GM12874 (cell line): ENCODE results near the gene CPOX.

Experiments used
- TF ChIP-seq, protein P1 (sequence below): IDR thresholded peaks from 2 replicates; pipeline ENCODE4 v1.5.1; 2011; ENCODE audit warnings: low read depth, mild to moderate bottlenecking, control low read depth, low read length, moderate library complexity; ENCODE audit not compliant: insufficient read depth

The CPOX gene

DNA sequence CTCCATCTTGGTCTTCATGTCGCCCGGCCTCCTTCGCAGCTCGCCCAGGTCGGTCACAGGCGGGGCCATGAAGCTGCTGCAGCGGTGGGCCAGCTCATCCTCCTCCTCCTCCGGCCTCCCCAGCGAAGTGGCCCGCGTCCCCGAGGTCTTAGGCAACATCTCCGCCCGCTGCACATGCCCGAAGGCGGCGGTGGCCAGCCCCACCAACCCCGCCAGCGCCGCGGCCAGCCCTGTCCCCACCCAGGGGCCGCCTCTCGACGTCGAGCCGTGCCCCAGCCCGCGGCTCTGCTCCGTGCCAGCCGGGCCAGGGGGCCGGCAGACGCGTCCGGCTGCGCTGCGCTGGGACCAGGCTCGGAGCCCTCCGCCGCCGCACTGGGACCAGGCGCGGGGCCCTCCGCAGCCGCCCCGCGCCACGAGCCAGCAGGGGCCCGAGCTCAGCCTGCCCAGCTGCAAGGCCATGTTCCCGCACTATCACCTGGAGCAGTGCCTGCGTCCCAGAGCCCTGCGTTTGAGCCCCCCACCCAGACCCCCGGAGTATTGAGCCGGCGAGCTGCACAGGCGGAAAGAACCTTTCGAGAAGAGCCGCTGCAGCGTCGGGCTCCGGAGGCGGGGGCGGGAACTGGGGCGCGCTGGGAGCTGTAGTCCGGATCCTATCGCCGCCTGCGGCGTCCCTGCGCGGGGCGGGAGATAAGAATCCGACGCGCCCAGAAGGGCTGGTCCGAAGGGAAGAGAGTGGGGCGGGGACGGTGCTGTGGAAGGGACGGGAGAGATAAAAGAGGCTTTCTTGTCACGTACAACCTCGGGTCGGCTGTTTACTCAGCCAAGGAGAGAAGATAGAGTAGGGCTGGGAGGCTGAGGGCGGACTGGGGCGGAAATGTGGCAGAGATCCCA, at the start of gene CPOX:
Gene CPOX, minus strand, starts transcription at position 566 of the 891 bp plus-strand sequence. Its CDS starts 107 bp downstream, at position 459.
- TF ChIP-seq, protein P1, sequence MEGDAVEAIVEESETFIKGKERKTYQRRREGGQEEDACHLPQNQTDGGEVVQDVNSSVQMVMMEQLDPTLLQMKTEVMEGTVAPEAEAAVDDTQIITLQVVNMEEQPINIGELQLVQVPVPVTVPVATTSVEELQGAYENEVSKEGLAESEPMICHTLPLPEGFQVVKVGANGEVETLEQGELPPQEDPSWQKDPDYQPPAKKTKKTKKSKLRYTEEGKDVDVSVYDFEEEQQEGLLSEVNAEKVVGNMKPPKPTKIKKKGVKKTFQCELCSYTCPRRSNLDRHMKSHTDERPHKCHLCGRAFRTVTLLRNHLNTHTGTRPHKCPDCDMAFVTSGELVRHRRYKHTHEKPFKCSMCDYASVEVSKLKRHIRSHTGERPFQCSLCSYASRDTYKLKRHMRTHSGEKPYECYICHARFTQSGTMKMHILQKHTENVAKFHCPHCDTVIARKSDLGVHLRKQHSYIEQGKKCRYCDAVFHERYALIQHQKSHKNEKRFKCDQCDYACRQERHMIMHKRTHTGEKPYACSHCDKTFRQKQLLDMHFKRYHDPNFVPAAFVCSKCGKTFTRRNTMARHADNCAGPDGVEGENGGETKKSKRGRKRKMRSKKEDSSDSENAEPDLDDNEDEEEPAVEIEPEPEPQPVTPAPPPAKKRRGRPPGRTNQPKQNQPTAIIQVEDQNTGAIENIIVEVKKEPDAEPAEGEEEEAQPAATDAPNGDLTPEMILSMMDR, result no peak

DNA sequence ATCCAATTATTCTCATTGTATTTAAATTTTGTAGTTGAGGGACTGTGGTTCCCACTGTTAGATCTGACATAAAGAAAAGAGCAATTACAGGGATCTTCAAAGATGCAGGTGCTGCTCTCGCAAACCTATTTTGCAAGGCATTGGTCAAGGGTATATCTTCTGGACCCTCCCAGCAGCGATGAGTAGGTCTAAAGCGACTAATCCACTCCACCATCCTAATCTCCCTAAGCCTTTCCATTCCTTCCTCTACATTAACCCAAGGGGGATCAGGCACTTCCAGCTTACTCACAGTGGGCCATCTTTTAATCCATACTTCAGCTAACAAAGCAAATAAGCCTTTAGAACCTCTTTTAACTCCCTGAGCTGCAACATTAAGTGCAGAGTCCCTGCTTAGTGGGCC, 37.0 kb upstream of the CPOX start:
- TF ChIP-seq, protein P1, result no peak

DNA sequence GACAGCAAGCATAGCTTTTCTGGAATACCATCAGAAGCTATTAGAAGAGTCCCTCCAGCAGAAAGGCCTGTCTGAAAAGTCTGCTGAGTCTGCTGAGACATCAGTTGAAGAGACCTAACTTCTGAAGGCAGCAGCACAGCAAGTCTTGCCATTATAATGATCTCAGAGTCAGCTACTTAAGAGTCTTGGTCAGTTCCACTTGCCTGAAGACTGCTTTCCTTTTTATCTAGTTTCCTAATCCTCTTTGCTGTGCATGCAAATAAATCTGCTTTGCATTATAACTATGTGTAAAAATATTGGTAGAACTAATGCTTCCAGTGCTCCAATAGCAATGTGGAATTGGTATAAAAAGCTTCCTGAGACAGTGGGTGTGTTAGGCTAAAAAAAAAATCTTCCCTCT, 34.9 kb upstream of the CPOX start:
- TF ChIP-seq, protein P1, result no peak

DNA sequence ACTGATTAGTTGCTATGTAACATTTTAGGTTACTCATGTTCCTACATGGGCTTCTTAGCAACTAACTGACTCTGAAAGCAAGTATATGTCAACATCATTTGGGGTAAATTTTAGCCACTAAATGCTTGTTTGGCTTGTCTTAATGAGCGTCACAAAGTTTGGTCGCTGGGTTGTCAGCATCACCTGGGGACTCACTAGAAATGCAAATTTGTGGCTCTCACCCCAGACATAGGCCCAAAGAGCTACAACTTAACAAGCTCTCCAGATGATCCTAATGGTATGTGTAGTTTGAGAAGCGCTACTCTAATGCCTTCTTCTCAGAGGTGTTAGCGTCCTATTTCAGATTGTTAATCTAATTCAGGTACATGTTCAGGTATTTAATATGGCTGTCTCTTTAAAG, 32.7 kb upstream of the CPOX start:
- TF ChIP-seq, protein P1, result no peak

DNA sequence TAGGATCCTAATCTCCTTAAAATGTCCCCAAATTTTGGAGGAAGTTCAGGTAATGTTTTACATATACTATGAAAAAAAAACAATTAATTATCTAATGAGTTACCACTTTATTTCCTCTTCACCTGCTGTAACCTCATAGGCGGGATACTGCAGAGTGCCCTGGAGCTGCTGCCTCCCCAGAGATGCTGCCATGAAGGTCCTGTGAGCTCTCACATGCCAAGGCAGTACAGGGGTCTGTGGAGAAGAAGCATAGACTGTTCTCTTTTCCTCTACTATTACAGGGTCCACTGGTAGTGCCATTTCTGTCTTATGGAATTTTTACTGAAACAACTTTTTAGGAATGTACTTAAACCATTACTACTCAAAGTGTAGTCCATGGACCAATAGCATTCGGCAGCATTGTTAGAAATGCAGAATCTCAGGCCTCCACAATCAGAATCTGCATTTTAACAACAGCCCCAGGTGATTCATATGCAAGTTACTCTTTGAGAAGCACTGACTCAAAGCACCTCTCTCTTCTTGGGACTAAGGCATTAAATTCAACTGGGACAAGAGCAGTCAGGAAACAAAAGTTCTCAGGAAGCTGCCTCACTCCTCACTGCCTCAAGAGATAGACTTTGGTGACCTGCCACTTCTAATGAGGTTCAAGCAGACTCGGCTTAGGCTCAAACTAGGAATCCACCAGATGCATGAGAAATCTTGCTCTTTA, 30.3 kb upstream of the CPOX start:
- TF ChIP-seq, protein P1, result no peak

DNA sequence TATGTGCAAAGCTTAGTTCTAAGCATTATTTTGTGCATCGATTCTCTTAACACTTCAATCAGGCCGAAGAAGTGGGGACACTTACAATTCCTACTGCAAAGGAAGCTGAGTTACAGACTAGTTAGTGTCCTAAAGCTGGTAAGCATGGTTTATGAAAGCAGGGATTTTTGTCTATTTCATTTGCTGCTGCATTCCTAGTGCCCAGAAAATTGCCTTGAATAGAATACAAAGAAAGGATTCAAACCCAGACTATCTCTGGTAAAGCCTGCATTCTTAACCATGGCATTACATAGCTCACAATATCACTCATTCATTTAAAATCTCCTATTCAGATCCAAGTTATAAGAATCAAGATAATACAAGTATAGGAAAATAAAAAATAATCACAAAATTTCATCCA, 24.4 kb upstream of the CPOX start:
- TF ChIP-seq, protein P1, result no peak

DNA sequence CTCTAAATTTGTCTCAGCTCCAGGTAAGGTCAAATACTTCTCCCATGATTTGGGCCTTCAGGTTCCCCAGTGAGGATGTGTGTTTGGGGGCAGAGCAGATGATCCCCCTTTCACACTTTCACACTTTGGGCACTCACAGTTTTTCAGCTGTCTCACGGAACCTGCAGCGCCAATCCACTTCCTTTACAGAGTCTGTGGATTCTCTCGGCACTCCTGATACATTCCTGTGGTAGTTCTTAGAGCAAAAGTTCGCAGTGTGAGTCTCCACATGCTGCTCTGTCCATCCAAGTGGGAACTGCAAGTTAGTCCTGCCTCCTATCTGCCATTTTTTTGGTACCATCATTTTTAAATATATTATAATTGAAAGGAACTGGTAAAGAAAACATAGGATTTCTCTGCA, 20.2 kb upstream of the CPOX start:
- TF ChIP-seq, protein P1, result no peak
